Ascending aorta (tissue), 2 donors: ENCODE results near the gene TUG1. TPM values are rescaled to one million over a fixed set of nuclear protein-coding genes. Genes with fewer than 3 reads are reported as not detected.

Experiments
- DNase-seq, 2 donors: peaks; one replicate each; pipeline ENCODE4 v3.0.0-alpha.2; 2019; ENCODE audit warnings: low spot score in 2 of 2
- H3K27ac ChIP-seq, 2 donors: fragments of 200-600 bp; sonication (generic); one replicate each; pipeline ENCODE4 v1.5.1; 2016 to 2017; ENCODE audit warnings: mild to moderate bottlenecking in 1 of 2
- H3K27me3 ChIP-seq: fragments of 200-600 bp; sonication (generic); one replicate; pipeline ENCODE4 v1.5.1; 2017
- H3K36me3 ChIP-seq, 2 donors: fragments of 200-600 bp; sonication (generic); one replicate each; pipeline ENCODE4 v1.5.1; 2016
- H3K4me1 ChIP-seq, 2 donors: fragments of 200-600 bp; sonication (generic); one replicate each; pipeline ENCODE4 v1.5.1; 2016 to 2017; ENCODE audit warnings: mild to moderate bottlenecking in 1 of 2
- H3K4me3 ChIP-seq, 2 donors: fragments of 200-600 bp; sonication (generic); one replicate each; pipeline ENCODE4 v1.5.1; 2016 to 2017; ENCODE audit warnings: mild to moderate bottlenecking in 1 of 2
- H3K9me3 ChIP-seq, 2 donors: fragments of 200-600 bp; sonication (generic); one replicate each; pipeline ENCODE4 v1.5.1; 2016
- CTCF ChIP-seq, 3 experiments: fragments of 200-600 bp in 2 of 3; fragments of 450-650 bp in 1 of 3; sonication (generic) in 2 of 3; IDR thresholded peaks; one replicate each; pipeline ENCODE4 v1.5.1; 2016 to 2019; ENCODE audit warnings: antibody characterized with exemption in 3 of 3, mild to moderate bottlenecking in 1 of 3, moderate library complexity in 1 of 3
- intact Hi-C: fragments of 100-400 bp; cut with DNase I; formaldehyde crosslinking; loops from one replicate; pipeline ENCODE4 v1.15.1; 2023
- total RNA-seq: library from RNA; depleted of rRNA; stranded (reverse); fragments of >200 nt; gene quantifications from one replicate; pipeline ENCODE4 v1.1.0, GENCODE V29; 2016

TUG1 gene
- total RNA-seq, 1 donor from 2014 or later = 46.2 TPM

- Histone ChIP-seq H3K36me3 (peaks cover 11 to 20% of the 10 kb centered on the region in 2 donors), H3K27me3 (no peaks in the 10 kb centered on the region), H3K27ac (peak overlapping the region; percentile 88 to 96), H3K4me1 (peaks cover 13 to 43% of the 10 kb centered on the region in 2 donors), H3K9me3 (no peaks in the 10 kb centered on the region), H3K4me3 (no peak overlapping the region)
- intact Hi-C loops = no loop called here
- TF ChIP-seq CTCF (IDR thresholded peaks at IDR 0.05) = no peak
- no peak for DNase-seq
Observed at GRCh38 chr22:30953206-30953605, 15.9 kb upstream of the TUG1 start.

- Histone ChIP-seq H3K36me3 (peaks cover 11% of the 10 kb centered on the region in 2 donors), H3K4me1 (peaks cover 0 to 26% of the 10 kb centered on the region in 2 donors), H3K27me3 (no peaks in the 10 kb centered on the region), H3K4me3 (no peak overlapping the region), H3K27ac (no peak overlapping the region), H3K9me3 (no peaks in the 10 kb centered on the region)
- DNase-seq = no peak
- TF ChIP-seq CTCF (IDR thresholded peaks at IDR 0.05) = no peak
- intact Hi-C loops = no loop called here
Observed at GRCh38 chr22:30955153-30955552, 13.9 kb upstream of the TUG1 start.

- intact Hi-C loops = loop anchor here (5.0 kb wide), 1 partner anchor 72 kb away; no protein-coding TSS in a partner anchor
- H3K27me3 ChIP-seq = no peaks in the 10 kb centered on the region
- H3K4me3 ChIP-seq = no peak overlapping the region
- peaks cover 4 to 7% of the 10 kb centered on the region in 2 donors for H3K4me1 ChIP-seq
- H3K27ac ChIP-seq = no peak overlapping the region
- H3K36me3 ChIP-seq = no peaks in the 10 kb centered on the region
- TF ChIP-seq CTCF (IDR thresholded peaks at IDR 0.05) = no peak
- DNase-seq = no peak
- H3K9me3 ChIP-seq = peaks cover 0 to 36% of the 10 kb centered on the region in 2 donors
Observed at GRCh38 chr22:30964858-30965257, 4.2 kb upstream of the TUG1 start.

GRCh38 chr22:30968015-30968923, 796 bp upstream of the TUG1 start, which contains the start of gene MORC2:
Gene MORC2 (minus strand): TSS chr22:30968774. CDS start chr22:30967889, 885 bp downstream.
- Histone ChIP-seq H3K9me3 (peaks cover 23 to 70% of the 10 kb centered on the region in 2 donors), H3K4me1 (peaks cover 4 to 16% of the 10 kb centered on the region in 2 donors)
- DNase-seq = peak in 1 of 2 donors; percentile 14

More at GRCh38 chr22:30968015-30968923, 796 bp upstream of the TUG1 start, which contains the start of gene MORC2:
- peak within 1 kb of the TSS; percentile 96 for H3K27ac ChIP-seq
- peaks cover 22 to 31% of the 10 kb centered on the region in 2 donors for H3K36me3 ChIP-seq
- H3K4me3 ChIP-seq = peak within 1 kb of the TSS; percentile 84 to 96
- intact Hi-C loops = loop anchor here (2.0 to 5.0 kb wide), 2 partner anchors 23 to 69 kb away; no protein-coding TSS in a partner anchor
- no peaks in the 10 kb centered on the region for H3K27me3 ChIP-seq
- TF ChIP-seq CTCF (IDR thresholded peaks at IDR 0.05) = no peak
